Myocyte (in vitro differentiated cells): Measurements from ENCODE around the gene CKAP5. TPM values are rescaled to one million over a fixed set of nuclear protein-coding genes. Genes with fewer than 3 reads are reported as not detected.

Experiments used
- DNase-seq: peaks from one replicate; pipeline ENCODE4 v3.0.0-alpha.2; 2012; ENCODE audit warnings: low read depth
- microRNA-seq: library from miRNA; unstranded; fragments of <30 nt; microRNA quantifications from one replicate; pipeline ENCODE4, GENCODE V29; 2016
- total RNA-seq: library from RNA; depleted of rRNA; stranded (reverse); fragments of >200 nt; gene quantifications from 2 replicates; pipeline ENCODE4 v1.2.3, GENCODE V29; 2014

The CKAP5 gene
- total RNA-seq, 1 donor from 2014 or later, result 68.0 TPM

- peak; percentile 99 for DNase-seq
These were observed 145.6 kb downstream of the CKAP5 start, which contains the start of the genes ARHGAP1 and ZNF408 for GRCh38 chr11:46700241-46701077. TSS of gene ARHGAP1 (minus strand) at chr11:46700619. CDS start at chr11:46696107, 4,512 bp downstream. TSS of gene ZNF408 (plus strand) at chr11:46701031. CDS start at chr11:46701048, 17 bp downstream.

- DNase-seq, result no peak
These were observed 147.5 kb downstream of the CKAP5 start for GRCh38 chr11:46698597-46698996.

- no peak for DNase-seq
These were observed 148.4 kb downstream of the CKAP5 start for GRCh38 chr11:46697723-46698122.

GRCh38 chr11:46697303-46697702 is 148.8 kb downstream of the CKAP5 start:
- no peak for DNase-seq

GRCh38 chr11:46696212-46696558 is 149.9 kb downstream of the CKAP5 start:
- peak; percentile 87 for DNase-seq

GRCh38 chr11:46695345-46696211 is 150.5 kb downstream of the CKAP5 start:
- no peak for DNase-seq

- no peak for DNase-seq
These were observed 151.5 kb downstream of the CKAP5 start for GRCh38 chr11:46694607-46695006.

- no peak for DNase-seq
These were observed 152.0 kb downstream of the CKAP5 start for GRCh38 chr11:46694072-46694471.

GRCh38 chr11:46693597-46694012 is 152.5 kb downstream of the CKAP5 start:
- peak; percentile 68 for DNase-seq

Small RNA genes within 50 kb of the gene (microRNA-seq; reads per million reads assigned to microRNA genes)
- gene MIR5582, result 0.97 reads per million

Other genes starting within 250 kb of the CKAP5 start
- 2.7 and 4.3 TPM in 2 replicates for gene HARBI1, start 229.1 kb downstream of the CKAP5 start, total RNA-seq
- gene ATG13, start 228.7 kb downstream of the CKAP5 start, total RNA-seq, result 61.4 and 68.2 TPM in 2 replicates
- 27.3 and 31.0 TPM in 2 replicates for gene ARHGAP1, start 145.7 kb downstream of the CKAP5 start, total RNA-seq
- 8.8 and 10.3 TPM in 2 replicates for gene ZNF408, start 145.2 kb downstream of the CKAP5 start, total RNA-seq
- not detected in 2 replicates for gene F2, start 127.1 kb downstream of the CKAP5 start, total RNA-seq
- 7.6 and 9.6 TPM in 2 replicates for gene LRP4, start 72.3 kb upstream of the CKAP5 start, total RNA-seq
- gene CSTPP1, start 90.5 kb upstream of the CKAP5 start, total RNA-seq, result 20.2 and 22.0 TPM in 2 replicates